Endothelial cell of umbilical vein (primary cell): ENCODE data around the gene UVSSA.

Source experiments
- CTCF ChIP-seq, 2 donors: IDR thresholded peaks; 1 replicate in 1 of 2; 2 replicates in 1 of 2; pipeline ENCODE4 v1.5.1; 2011; ENCODE audit warnings: low read length in 2 of 2, mild to moderate bottlenecking in 2 of 2, moderate library complexity in 2 of 2, control low read depth in 1 of 2, inconsistent platforms in 1 of 2, low read depth in 1 of 2; ENCODE audit not compliant: insufficient read depth in 1 of 2; ENCODE audit errors: extremely low read depth in 1 of 2
- EZH2 ChIP-seq: IDR thresholded peaks from 2 replicates; pipeline ENCODE4 v1.6.1; 2012; ENCODE audit warnings: borderline replicate concordance, low read depth, mild to moderate bottlenecking, moderate library complexity, low read length, inconsistent platforms; ENCODE audit not compliant: severe bottlenecking
- FOS ChIP-seq: IDR thresholded peaks from 2 replicates; pipeline ENCODE4 v1.6.1; 2011; ENCODE audit warnings: mild to moderate bottlenecking, low read length, moderate library complexity, borderline replicate concordance; ENCODE audit not compliant: insufficient read depth
- POLR2A ChIP-seq: IDR thresholded peaks from 2 replicates; pipeline ENCODE4 v1.6.1; 2012; ENCODE audit warnings: low read depth, mild to moderate bottlenecking, control low read depth, low read length
- POLR2AphosphoS5 ChIP-seq: IDR thresholded peaks from 2 replicates; pipeline ENCODE4 v1.6.1; 2012; ENCODE audit warnings: low read depth, mild to moderate bottlenecking, control low read depth, low read length, moderate library complexity; ENCODE audit not compliant: insufficient read depth

GRCh38 chr4:1409079-1409478 lies 62.1 kb downstream of the UVSSA start:
- TF ChIP-seq CTCF (IDR thresholded peaks at IDR 0.05; ENCODE audit: extremely low read depth in 1 of 2, insufficient read depth in 1 of 2, low read depth in 1 of 2, low read length in 2 of 2), result no peak
- no peak for TF ChIP-seq POLR2A
- no peak for TF ChIP-seq FOS
- TF ChIP-seq POLR2AphosphoS5, result no peak
- TF ChIP-seq EZH2, result no peak
